Measurements from ENCODE around the gene GJB5. TPM values are rescaled to one million over a fixed set of nuclear protein-coding genes. Genes with fewer than 3 reads are reported as not detected.

Gene GJB5
- total RNA-seq, 4 donors from 2014 or later, result 1.9 TPM; not detected in 3

- no peak overlapping the region for H3K4me3 ChIP-seq
- H3K4me1 ChIP-seq, result peaks cover 0 to 16% (median 8%) of the 10 kb centered on the region in 3 donors
- peaks cover 91% of the 10 kb centered on the region for H3K27me3 ChIP-seq
- TF ChIP-seq POLR2AphosphoS5 (IDR thresholded peaks at IDR 0.05), result no peak
- no peak for TF ChIP-seq EP300 (IDR thresholded peaks at IDR 0.05)
- no peak for TF ChIP-seq POLR2A (IDR thresholded peaks at IDR 0.05)
- TF ChIP-seq CTCF (IDR thresholded peaks at IDR 0.05), result no peak
- no peaks in the 10 kb centered on the region for H3K36me3 ChIP-seq
- no peak overlapping the region for H3K27ac ChIP-seq
- H3K9me3 ChIP-seq, result no peaks in the 10 kb centered on the region
- 80% methylated on average over 1 of the region's 2 CpGs; no CpG with 5 or more reads in 1 of the 2 donors for whole genome bisulfite sequencing, 2 donors (ENCODE audit: low coverage in 1 of 2)
- ATAC-seq, result no peak
Measured at GRCh38 chr1:34780528-34780927, 25.7 kb downstream of the GJB5 start.

GRCh38 chr1:34781071-34781843 is 26.4 kb downstream of the GJB5 start, which contains the start of gene GJB3:
Gene GJB3 (plus strand): TSS chr1:34781214. CDS start chr1:34784763, 3,549 bp downstream.
- H3K27me3 ChIP-seq, result peaks cover 87% of the 10 kb centered on the region
- peak within 1 kb of the TSS in 1 of 2 donors; percentile 39 for H3K4me3 ChIP-seq
- no peaks in the 10 kb centered on the region for H3K9me3 ChIP-seq
- TF ChIP-seq POLR2AphosphoS5 (IDR thresholded peaks at IDR 0.05) (no peak), EP300 (IDR thresholded peaks at IDR 0.05) (no peak), CTCF (IDR thresholded peaks at IDR 0.05) (no peak), POLR2A (IDR thresholded peaks at IDR 0.05) (no peak)
- peak; percentile 40 for ATAC-seq
- peaks cover 0 to 16% (median 8%) of the 10 kb centered on the region in 3 donors for H3K4me1 ChIP-seq
- no peaks in the 10 kb centered on the region for H3K36me3 ChIP-seq
- no peak within 1 kb of the TSS for H3K27ac ChIP-seq
- WGBS, 2 donors (ENCODE audit: low coverage in 1 of 2), result 22 to 26% methylated on average over 3 to 4 of the region's 62 CpGs

GRCh38 chr1:34781844-34782391 is 27.1 kb downstream of the GJB5 start:
- TF ChIP-seq POLR2AphosphoS5 (IDR thresholded peaks at IDR 0.05) (no peak), CTCF (IDR thresholded peaks at IDR 0.05) (no peak), EP300 (IDR thresholded peaks at IDR 0.05) (no peak), POLR2A (IDR thresholded peaks at IDR 0.05) (no peak)
- no peak for ATAC-seq
- Histone ChIP-seq H3K9me3 (no peaks in the 10 kb centered on the region), H3K27ac (no peak overlapping the region), H3K36me3 (no peaks in the 10 kb centered on the region), H3K4me1 (peaks cover 0 to 21% (median 8%) of the 10 kb centered on the region in 3 donors), H3K4me3 (peak overlapping the region in 1 of 2 donors; percentile 39), H3K27me3 (peaks cover 82% of the 10 kb centered on the region)
- 0% methylated on average over 3 of the region's 18 CpGs; no CpG with 5 or more reads in 1 of the 2 donors for WGBS, 2 donors (ENCODE audit: low coverage in 1 of 2)

GRCh38 chr1:34784751-34785221 is 29.9 kb downstream of the GJB5 start:
- Histone ChIP-seq H3K27me3 (peaks cover 54% of the 10 kb centered on the region), H3K27ac (no peak overlapping the region), H3K4me3 (no peak overlapping the region), H3K36me3 (no peaks in the 10 kb centered on the region), H3K4me1 (peaks cover 0 to 22% (median 8%) of the 10 kb centered on the region in 3 donors), H3K9me3 (no peaks in the 10 kb centered on the region)
- 80 to 91% methylated on average over 4 to 7 of the region's 28 CpGs for WGBS, 2 donors (ENCODE audit: low coverage in 1 of 2)
- ATAC-seq, result no peak
- TF ChIP-seq EP300 (IDR thresholded peaks at IDR 0.05) (no peak), POLR2A (IDR thresholded peaks at IDR 0.05) (no peak), POLR2AphosphoS5 (IDR thresholded peaks at IDR 0.05) (no peak), CTCF (IDR thresholded peaks at IDR 0.05) (no peak)
